ENCODE measurements around the gene RDX.

The RDX gene

DNA sequence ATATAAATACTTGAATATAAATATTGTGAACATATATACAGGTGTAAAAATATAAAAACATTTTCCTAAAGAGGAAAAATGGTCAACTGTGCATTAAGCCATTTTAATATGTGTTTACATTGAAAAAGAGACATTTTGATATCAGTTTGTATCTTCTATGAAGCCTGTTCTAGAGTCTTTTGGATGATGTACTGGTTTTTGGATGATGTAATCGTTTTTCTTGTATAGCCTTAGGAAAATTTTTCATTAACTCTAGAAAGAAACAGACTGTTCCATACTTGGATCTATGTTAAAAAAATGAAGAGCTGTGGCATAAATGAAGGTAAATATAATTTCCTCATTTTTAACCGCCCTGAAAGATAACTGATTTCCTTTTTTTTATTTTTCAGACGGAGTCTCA is 39.6 kb upstream of the RDX start:
- no peak overlapping the region for H3K4me3 ChIP-seq (ENCODE audit: low read length)
- DNase-seq (ENCODE audit: low read depth), result no peak
- TF ChIP-seq, protein P1, sequence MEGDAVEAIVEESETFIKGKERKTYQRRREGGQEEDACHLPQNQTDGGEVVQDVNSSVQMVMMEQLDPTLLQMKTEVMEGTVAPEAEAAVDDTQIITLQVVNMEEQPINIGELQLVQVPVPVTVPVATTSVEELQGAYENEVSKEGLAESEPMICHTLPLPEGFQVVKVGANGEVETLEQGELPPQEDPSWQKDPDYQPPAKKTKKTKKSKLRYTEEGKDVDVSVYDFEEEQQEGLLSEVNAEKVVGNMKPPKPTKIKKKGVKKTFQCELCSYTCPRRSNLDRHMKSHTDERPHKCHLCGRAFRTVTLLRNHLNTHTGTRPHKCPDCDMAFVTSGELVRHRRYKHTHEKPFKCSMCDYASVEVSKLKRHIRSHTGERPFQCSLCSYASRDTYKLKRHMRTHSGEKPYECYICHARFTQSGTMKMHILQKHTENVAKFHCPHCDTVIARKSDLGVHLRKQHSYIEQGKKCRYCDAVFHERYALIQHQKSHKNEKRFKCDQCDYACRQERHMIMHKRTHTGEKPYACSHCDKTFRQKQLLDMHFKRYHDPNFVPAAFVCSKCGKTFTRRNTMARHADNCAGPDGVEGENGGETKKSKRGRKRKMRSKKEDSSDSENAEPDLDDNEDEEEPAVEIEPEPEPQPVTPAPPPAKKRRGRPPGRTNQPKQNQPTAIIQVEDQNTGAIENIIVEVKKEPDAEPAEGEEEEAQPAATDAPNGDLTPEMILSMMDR (conservative IDR thresholded peaks at IDR 0.05; ENCODE audit: low read depth, low read length), result no peak

DNA sequence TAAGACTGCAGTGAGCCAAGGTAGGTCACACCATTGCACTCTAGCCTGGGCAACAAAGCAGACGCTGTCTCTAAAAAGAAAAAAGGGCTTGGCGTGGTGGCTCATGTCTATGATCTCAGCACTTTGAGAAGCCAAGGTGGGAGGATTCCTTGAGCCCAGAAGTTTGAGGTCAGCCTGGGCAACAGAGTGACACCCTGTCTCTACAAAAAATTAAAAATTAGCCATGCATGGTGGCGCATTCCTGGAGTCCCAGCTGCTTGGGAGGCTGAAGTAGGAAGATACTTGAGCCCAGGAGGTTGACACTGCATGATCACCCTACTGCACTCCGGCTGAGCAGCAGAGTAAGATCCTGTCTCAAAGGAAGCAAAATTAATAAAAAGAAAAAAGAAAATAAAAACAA is 38.9 kb upstream of the RDX start:
- TF ChIP-seq, protein P1 (conservative IDR thresholded peaks at IDR 0.05; ENCODE audit: low read depth, low read length), result no peak
- H3K4me3 ChIP-seq (ENCODE audit: low read length), result no peak overlapping the region
- DNase-seq (ENCODE audit: low read depth), result no peak

DNA sequence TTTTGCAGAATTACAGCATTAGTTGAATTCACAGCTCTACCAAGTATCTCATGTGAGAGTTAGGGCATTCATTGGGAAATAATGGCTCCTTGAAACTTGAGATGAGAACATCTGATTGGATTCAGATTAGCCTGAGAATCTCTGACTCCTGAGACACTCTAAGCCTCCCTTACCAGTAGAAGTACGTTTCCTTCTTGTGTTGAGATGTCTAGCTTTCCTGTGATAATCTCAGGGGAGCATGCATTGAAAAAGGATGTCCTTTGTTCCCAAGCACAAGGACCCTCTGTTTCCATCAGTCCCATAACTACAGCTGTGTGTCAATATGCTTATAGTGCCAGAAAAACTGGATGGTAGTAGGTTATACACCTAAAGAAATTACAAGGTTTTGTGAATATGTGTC is 35.2 kb upstream of the RDX start:
- H3K4me3 ChIP-seq (ENCODE audit: low read length), result no peak overlapping the region
- TF ChIP-seq, protein P1 (conservative IDR thresholded peaks at IDR 0.05; ENCODE audit: low read depth, low read length), result no peak
- no peak for DNase-seq (ENCODE audit: low read depth)

DNA sequence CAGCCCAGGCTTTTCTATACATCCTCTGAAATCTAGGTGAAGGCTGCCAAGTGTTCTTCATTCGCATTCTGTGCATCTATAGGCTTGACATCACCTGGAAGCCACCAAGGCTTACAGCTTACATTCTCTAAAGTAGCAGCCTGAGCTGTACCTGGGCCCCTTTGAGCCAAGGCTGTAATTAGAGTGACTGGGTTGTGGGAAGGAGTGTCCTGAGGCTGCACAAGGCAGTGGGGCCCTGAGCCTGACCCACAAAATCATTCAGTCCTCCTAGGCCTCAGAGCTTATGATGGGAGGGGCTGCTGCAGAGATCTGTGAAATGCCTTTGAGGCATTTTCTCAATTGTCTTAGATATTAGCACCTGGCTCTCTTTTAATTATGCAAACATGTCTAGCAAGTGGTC is 33.0 kb upstream of the RDX start:
- no peak overlapping the region for H3K4me3 ChIP-seq (ENCODE audit: low read length)
- DNase-seq (ENCODE audit: low read depth), result no peak
- TF ChIP-seq, protein P1 (conservative IDR thresholded peaks at IDR 0.05; ENCODE audit: low read depth, low read length), result no peak

DNA sequence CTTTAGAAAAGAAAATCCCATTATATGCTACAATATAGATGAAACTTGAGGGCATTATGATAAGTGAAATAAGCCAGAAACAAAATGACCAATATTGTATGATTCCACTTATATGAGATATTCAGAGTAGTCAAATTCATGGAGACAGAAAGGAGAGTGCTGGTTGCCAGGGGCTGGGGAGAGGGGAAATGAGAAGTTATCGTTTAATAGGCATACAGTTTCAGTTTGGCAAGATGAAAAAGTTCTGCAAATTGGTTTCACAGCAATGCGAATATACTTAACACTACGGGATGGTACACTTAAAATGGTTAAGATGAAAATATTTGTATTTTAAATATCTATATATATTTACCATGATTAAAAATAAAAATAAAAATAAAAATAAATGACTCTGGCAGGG is 31.1 kb upstream of the RDX start:
- TF ChIP-seq, protein P1 (conservative IDR thresholded peaks at IDR 0.05; ENCODE audit: low read depth, low read length), result no peak
- DNase-seq (ENCODE audit: low read depth), result no peak
- no peak overlapping the region for H3K4me3 ChIP-seq (ENCODE audit: low read length)

DNA sequence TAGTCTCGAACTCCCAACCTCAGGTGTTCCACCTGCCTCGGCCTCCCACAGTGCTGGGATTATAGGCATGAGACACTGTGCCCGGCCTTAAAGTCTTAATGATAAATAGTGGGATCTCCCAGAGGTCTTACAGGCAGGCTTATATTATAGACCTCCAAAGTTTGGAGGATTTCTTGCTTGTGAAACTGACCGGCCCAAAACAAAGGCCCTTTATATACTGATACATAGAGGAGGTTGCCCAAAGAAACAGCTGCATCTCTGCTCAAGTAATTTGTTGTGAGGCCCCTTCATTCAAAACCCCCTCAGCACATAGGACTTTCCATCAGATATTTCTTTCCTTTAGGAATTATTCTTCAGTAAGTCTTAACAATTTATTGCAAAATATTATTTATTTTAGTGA is 27.4 kb upstream of the RDX start:
- H3K4me3 ChIP-seq (ENCODE audit: low read length), result no peak overlapping the region
- DNase-seq (ENCODE audit: low read depth), result no peak
- TF ChIP-seq, protein P1 (conservative IDR thresholded peaks at IDR 0.05; ENCODE audit: low read depth, low read length), result no peak

DNA sequence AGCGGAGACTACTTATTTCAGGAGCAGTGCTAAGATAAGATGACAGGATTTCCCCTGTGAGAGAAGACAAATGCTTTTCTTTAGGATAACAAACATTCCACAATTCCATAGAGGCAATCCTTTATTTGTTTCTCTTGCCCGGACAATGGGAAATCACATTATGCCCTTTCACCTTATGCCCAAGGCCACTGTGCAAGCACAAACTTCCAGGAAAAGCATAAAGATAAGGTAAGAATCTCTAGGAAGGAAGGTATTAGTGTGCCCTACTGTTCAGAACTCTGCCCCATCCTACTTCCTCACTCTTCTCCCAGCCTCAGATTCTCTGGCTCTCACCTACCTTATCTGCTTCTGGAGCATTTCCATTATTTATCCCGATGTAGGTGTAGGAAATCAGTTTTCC is 23.1 kb upstream of the RDX start:
- DNase-seq (ENCODE audit: low read depth), result no peak
- TF ChIP-seq, protein P1 (conservative IDR thresholded peaks at IDR 0.05; ENCODE audit: low read depth, low read length), result no peak
- H3K4me3 ChIP-seq (ENCODE audit: low read length), result no peak overlapping the region

Measured in retinal pigment epithelial cell (primary cell).